Chondrocyte (in vitro differentiated cells): ENCODE data around the gene GALP. TPM values are rescaled to one million over a fixed set of nuclear protein-coding genes. Genes with fewer than 3 reads are reported as not detected.

Source experiments
- DNase-seq: peaks from one replicate; pipeline ENCODE4 v3.0.0; 2021; ENCODE audit warnings: mixed read lengths, low spot score
- H3K27ac Mint-ChIP-seq: one replicate; pipeline ENCODE4 v1.8.0; 2021; ENCODE audit warnings: mild to moderate bottlenecking, moderate library complexity, mixed read lengths; ENCODE audit not compliant: unreplicated experiment
- H3K27me3 Mint-ChIP-seq: 2 replicates; pipeline ENCODE4 v1.8.0; 2021; ENCODE audit warnings: low read depth, mixed read lengths
- H3K36me3 Mint-ChIP-seq: 2 replicates; pipeline ENCODE4 v1.8.0; 2021; ENCODE audit warnings: low read depth, mixed read lengths
- H3K4me1 Mint-ChIP-seq: 2 replicates; pipeline ENCODE4 v1.8.0; 2021; ENCODE audit warnings: low read depth, mild to moderate bottlenecking, mixed read lengths
- H3K4me3 Mint-ChIP-seq: one replicate; pipeline ENCODE4 v1.8.0; 2021; ENCODE audit warnings: mild to moderate bottlenecking, moderate library complexity, mixed read lengths; ENCODE audit not compliant: unreplicated experiment
- H3K9me3 Mint-ChIP-seq: 2 replicates; pipeline ENCODE4 v1.8.0; 2021; ENCODE audit warnings: low read depth, mixed read lengths
- total RNA-seq: library from RNA; stranded (reverse); gene quantifications from 3 replicates; pipeline ENCODE4 v1.2.1, GENCODE V29; 2021
- TF ChIP-seq, protein P1 (sequence below): fragments of 200-600 bp; sonication (generic); IDR thresholded peaks from 2 replicates; pipeline ENCODE4 v1.5.0; 2021; ENCODE audit warnings: antibody characterized with exemption, mild to moderate bottlenecking, moderate library complexity

Gene GALP
- total RNA-seq, 1 donor from 2014 or later: not detected

DNA sequence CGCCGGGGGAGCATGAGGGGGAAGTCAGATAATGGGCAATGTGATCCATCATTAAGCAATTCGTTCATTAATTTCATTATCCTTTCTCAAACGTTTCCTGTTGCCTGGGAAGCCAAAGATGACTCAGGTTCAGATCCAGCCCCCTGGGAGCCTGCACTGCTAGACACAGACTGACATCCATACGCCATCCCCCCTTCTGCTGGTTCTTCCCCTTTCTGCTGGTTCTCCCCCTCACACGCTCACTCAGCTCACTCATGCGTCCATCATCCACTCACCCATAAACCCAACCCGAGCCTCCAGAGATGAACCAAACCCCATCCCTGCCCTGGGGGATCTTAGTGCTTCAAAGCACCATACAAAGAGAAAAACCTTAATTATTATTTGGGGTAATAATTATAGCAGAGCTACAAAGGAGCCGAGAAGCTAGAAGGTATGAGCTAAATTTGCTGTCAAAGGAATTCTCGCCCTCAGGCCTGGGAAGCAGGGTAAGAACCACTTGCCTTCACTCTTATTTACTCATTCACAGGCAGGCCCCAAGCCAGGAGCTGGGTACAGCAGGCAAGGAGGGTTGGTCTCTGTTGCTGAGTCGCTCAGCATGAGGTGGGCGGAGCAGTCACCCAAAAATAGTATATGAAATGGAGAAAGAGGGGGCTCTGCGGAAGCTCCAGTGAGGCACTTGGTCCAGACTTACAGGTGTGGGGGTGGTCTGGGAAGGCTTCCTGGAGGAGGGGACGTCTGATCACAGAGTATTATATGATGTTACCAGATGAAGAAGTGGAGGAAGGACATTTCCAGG is 41.8 kb upstream of the GALP start:
- no peak for DNase-seq
- no peak overlapping the region for H3K27ac Mint-ChIP-seq
- H3K9me3 Mint-ChIP-seq: no peaks in the 10 kb centered on the region
- TF ChIP-seq, protein P1, sequence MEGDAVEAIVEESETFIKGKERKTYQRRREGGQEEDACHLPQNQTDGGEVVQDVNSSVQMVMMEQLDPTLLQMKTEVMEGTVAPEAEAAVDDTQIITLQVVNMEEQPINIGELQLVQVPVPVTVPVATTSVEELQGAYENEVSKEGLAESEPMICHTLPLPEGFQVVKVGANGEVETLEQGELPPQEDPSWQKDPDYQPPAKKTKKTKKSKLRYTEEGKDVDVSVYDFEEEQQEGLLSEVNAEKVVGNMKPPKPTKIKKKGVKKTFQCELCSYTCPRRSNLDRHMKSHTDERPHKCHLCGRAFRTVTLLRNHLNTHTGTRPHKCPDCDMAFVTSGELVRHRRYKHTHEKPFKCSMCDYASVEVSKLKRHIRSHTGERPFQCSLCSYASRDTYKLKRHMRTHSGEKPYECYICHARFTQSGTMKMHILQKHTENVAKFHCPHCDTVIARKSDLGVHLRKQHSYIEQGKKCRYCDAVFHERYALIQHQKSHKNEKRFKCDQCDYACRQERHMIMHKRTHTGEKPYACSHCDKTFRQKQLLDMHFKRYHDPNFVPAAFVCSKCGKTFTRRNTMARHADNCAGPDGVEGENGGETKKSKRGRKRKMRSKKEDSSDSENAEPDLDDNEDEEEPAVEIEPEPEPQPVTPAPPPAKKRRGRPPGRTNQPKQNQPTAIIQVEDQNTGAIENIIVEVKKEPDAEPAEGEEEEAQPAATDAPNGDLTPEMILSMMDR: no peak
- peaks cover 18% of the 10 kb centered on the region for H3K4me1 Mint-ChIP-seq
- H3K36me3 Mint-ChIP-seq: no peaks in the 10 kb centered on the region
- no peaks in the 10 kb centered on the region for H3K27me3 Mint-ChIP-seq
- no peak overlapping the region for H3K4me3 Mint-ChIP-seq

DNA sequence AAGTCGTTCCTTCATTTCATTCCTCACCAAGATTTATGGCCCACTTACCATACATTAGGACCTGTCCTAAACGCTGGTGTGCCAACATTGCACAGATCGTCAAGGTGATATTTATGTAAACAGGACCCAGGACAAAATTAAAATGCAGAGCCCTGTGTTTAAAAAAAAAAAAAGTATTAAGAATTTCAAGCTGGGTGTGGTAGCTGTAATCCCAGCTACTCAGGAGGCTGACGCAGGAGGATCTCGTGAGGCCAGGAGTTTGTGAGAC is 41.2 kb upstream of the GALP start:
- H3K4me3 Mint-ChIP-seq: no peak overlapping the region
- H3K27me3 Mint-ChIP-seq: no peaks in the 10 kb centered on the region
- H3K27ac Mint-ChIP-seq: no peak overlapping the region

DNA sequence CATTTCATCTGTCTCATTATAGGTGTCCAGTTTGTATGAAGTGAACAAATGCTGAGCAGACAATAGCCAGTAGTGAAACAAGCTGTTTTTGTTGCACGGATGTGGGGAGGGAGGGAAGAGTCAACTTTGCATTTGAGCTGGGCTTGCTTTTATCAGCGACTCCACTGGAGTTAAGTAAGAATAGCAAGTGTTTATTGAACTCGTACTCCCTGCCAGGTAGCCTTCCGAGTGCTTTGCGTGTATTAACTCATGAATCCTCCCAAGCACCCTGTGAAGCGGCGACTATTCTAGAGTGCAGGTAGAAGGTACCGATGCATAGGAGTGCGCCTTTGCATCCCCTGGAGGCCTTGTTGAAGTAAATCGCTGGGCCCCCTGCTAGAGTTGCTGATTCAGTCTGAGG is 39.4 kb upstream of the GALP start:
- Mint-ChIP-seq H3K36me3 (no peaks in the 10 kb centered on the region), H3K4me1 (peaks cover 27% of the 10 kb centered on the region), H3K9me3 (no peaks in the 10 kb centered on the region), H3K27ac (no peak overlapping the region), H3K4me3 (no peak overlapping the region), H3K27me3 (no peaks in the 10 kb centered on the region)
- DNase-seq: no peak
- TF ChIP-seq, protein P1: no peak

More for the DNA sequence above, 41.2 kb upstream of the GALP start:
- TF ChIP-seq, protein P1: no peak
- Mint-ChIP-seq H3K4me1 (peaks cover 18% of the 10 kb centered on the region), H3K9me3 (no peaks in the 10 kb centered on the region), H3K36me3 (no peaks in the 10 kb centered on the region)
- no peak for DNase-seq

DNA sequence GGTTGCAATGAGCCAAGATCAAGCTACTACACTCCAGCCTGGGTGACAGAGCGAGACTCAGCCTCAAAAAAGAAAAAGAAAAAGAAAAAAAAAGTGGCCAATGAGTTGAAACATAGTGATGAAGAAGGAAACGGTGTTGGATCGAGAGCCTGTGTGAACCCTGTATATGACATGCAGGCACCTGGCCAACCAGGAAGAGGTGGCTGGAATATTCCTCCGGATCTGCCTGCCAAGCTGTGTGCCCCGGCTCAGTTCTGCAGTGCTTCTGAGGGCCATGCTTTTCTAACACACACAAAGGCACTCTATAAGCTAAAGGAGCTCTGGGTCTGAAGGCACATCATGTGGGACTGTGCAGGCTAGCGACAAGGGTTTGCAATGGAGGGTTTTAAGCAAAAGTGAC is 38.4 kb upstream of the GALP start:
- Mint-ChIP-seq H3K9me3 (no peaks in the 10 kb centered on the region), H3K27me3 (no peaks in the 10 kb centered on the region), H3K4me1 (peaks cover 27% of the 10 kb centered on the region), H3K4me3 (no peak overlapping the region), H3K27ac (no peak overlapping the region), H3K36me3 (no peaks in the 10 kb centered on the region)
- no peak for DNase-seq
- TF ChIP-seq, protein P1: no peak

DNA sequence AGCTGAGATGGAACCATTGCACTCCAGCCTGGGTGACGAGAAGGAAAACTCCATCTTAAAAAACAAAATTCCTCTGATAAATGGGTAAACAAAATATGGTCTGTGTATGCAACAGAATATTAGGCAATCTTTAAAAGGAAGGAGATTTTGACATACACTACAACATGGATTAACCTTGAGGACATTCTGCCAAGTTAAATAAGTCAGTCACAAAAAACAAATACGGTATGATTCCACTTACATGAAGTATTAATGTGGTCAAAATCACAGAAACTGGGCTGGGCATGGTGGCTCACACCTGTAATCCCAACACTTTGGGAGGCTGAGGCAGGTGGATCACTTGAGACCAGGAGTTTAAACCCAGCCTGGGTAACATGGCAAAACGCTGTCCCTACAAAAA is 37.7 kb upstream of the GALP start:
- H3K4me1 Mint-ChIP-seq: peaks cover 32% of the 10 kb centered on the region
- TF ChIP-seq, protein P1: no peak
- no peak overlapping the region for H3K27ac Mint-ChIP-seq
- no peak for DNase-seq
- H3K9me3 Mint-ChIP-seq: no peaks in the 10 kb centered on the region
- H3K4me3 Mint-ChIP-seq: no peak overlapping the region
- H3K27me3 Mint-ChIP-seq: no peaks in the 10 kb centered on the region
- no peaks in the 10 kb centered on the region for H3K36me3 Mint-ChIP-seq
